Sigmoid colon (tissue), 7 donors: Measurements from ENCODE around the gene GGTLC2. TPM values are rescaled to one million over a fixed set of nuclear protein-coding genes. Genes with fewer than 3 reads are reported as not detected.

Source experiments
- DNase-seq: peaks from one replicate; pipeline ENCODE4 v3.0.0-alpha.2; 2019
- H3K27ac ChIP-seq, 4 donors: fragments of 200-600 bp; sonication (generic); one replicate each; pipeline ENCODE4 v1.5.1; 2016 to 2019; ENCODE audit warnings: mild to moderate bottlenecking in 1 of 4
- H3K27me3 ChIP-seq, 3 donors: fragments of 200-600 bp; sonication (generic); one replicate each; pipeline ENCODE4 v1.5.1; 2019; ENCODE audit warnings: mild to moderate bottlenecking in 1 of 3
- H3K36me3 ChIP-seq, 4 donors: fragments of 200-600 bp; sonication (generic); one replicate each; pipeline ENCODE4 v1.5.1; 2016 to 2019
- H3K4me1 ChIP-seq, 4 donors: fragments of 200-600 bp; sonication (generic); one replicate each; pipeline ENCODE4 v1.5.1; 2017 to 2019
- H3K4me3 ChIP-seq, 4 donors: fragments of 200-600 bp; sonication (generic); one replicate each; pipeline ENCODE4 v1.5.1; 2017 to 2019; ENCODE audit warnings: mild to moderate bottlenecking in 2 of 4, moderate library complexity in 1 of 4
- H3K9me3 ChIP-seq, 4 donors: fragments of 200-600 bp in 3 of 4; sonication (generic) in 3 of 4; one replicate each; pipeline versions ENCODE4 v1.5.1 to v1.6.1; 2013 to 2019
- CTCF ChIP-seq, 4 experiments: fragments of 450-650 bp in 3 of 4; fragments of 200-600 bp in 1 of 4; IDR thresholded peaks; one replicate each; pipeline ENCODE4 v1.5.1; 2016 to 2019; ENCODE audit warnings: antibody characterized with exemption in 4 of 4, mild to moderate bottlenecking in 3 of 4, moderate library complexity in 2 of 4
- EP300 ChIP-seq, 4 donors: sonication (generic); formaldehyde crosslinking; IDR thresholded peaks; one replicate each; pipeline ENCODE4 v1.6.1; 2017; ENCODE audit warnings: antibody characterized with exemption in 4 of 4
- POLR2A ChIP-seq, 2 donors: fragments of 450-650 bp; IDR thresholded peaks; one replicate each; pipeline ENCODE4 v1.6.1; 2016; ENCODE audit warnings: antibody characterized with exemption in 2 of 2, mild to moderate bottlenecking in 2 of 2, moderate library complexity in 2 of 2
- POLR2AphosphoS5 ChIP-seq, 4 donors: sonication (generic); formaldehyde crosslinking; IDR thresholded peaks; one replicate each; pipeline ENCODE4 v1.6.1; 2017; ENCODE audit warnings: antibody characterized with exemption in 4 of 4
- WGBS, 2 donors: extraction: QIAGEN DNeasy Blood & Tissue Kit; methylation state at CpG; one replicate each; pipeline ENCODE4 v1.1.7; 2013; 5-methylcytosine and 5-hydroxymethylcytosine counted together
- intact Hi-C: fragments of 100-400 bp; cut with DNase I; formaldehyde crosslinking; loops from one replicate; pipeline ENCODE4 v1.15.1; 2023
- polyA plus RNA-seq, 3 donors: library from polyadenylated mRNA; stranded (reverse); fragments of 200-250 nt; gene quantifications; one replicate each; pipeline ENCODE4 v1.2.3, GENCODE V29; 2013
- total RNA-seq, 4 donors: library from RNA; depleted of rRNA; stranded (reverse); fragments of >200 nt; gene quantifications; one replicate each; pipeline ENCODE4 v1.1.0, GENCODE V29; 2016
- donor health status: healthy with polysubstance abuse.
- donor health status: Bipolar disorder and iron deficiency.
- donor health status: healthy.

GGTLC2 gene
- total and polyA plus RNA-seq, 7 donors = not detected

- intact Hi-C loops = no loop called here
- 49 to 78% methylated on average over 4 of the region's 4 CpGs for WGBS, 2 donors
These were observed 25.8 kb downstream of the GGTLC2 start for GRCh38 chr22:22670076-22670795.

GRCh38 chr22:22671506-22671905 is 27.1 kb downstream of the GGTLC2 start:
- WGBS, 2 donors = 86% methylated on average over 1 of the region's 1 CpG
- TF ChIP-seq POLR2AphosphoS5 (IDR thresholded peaks at IDR 0.05) (no peak), POLR2A (IDR thresholded peaks at IDR 0.05) (no peak), CTCF (IDR thresholded peaks at IDR 0.05) (no peak), EP300 (IDR thresholded peaks at IDR 0.05) (no peak)
- Histone ChIP-seq H3K4me1 (no peaks in the 10 kb centered on the region), H3K36me3 (no peaks in the 10 kb centered on the region), H3K9me3 (no peaks in the 10 kb centered on the region), H3K27ac (no peak overlapping the region), H3K4me3 (no peak overlapping the region), H3K27me3 (no peaks in the 10 kb centered on the region)
- DNase-seq = no peak
- intact Hi-C loops = no loop called here

More at GRCh38 chr22:22670076-22670795, 25.8 kb downstream of the GGTLC2 start:
- TF ChIP-seq POLR2AphosphoS5 (IDR thresholded peaks at IDR 0.05) (no peak), POLR2A (IDR thresholded peaks at IDR 0.05) (no peak)
- no peaks in the 10 kb centered on the region for H3K4me1 ChIP-seq
- H3K27ac ChIP-seq = no peak overlapping the region
- DNase-seq = no peak
- H3K36me3 ChIP-seq = no peaks in the 10 kb centered on the region
- H3K9me3 ChIP-seq = no peaks in the 10 kb centered on the region
- H3K4me3 ChIP-seq = no peak overlapping the region
- H3K27me3 ChIP-seq = no peaks in the 10 kb centered on the region

GRCh38 chr22:22673099-22673498 is 28.7 kb downstream of the GGTLC2 start:
- 62 to 72% methylated on average over 3 of the region's 3 CpGs for WGBS, 2 donors
- Histone ChIP-seq H3K4me3 (no peak overlapping the region), H3K9me3 (no peaks in the 10 kb centered on the region), H3K27ac (no peak overlapping the region), H3K4me1 (no peaks in the 10 kb centered on the region), H3K36me3 (no peaks in the 10 kb centered on the region), H3K27me3 (no peaks in the 10 kb centered on the region)
- TF ChIP-seq POLR2AphosphoS5 (IDR thresholded peaks at IDR 0.05) (no peak), CTCF (IDR thresholded peaks at IDR 0.05) (no peak), EP300 (IDR thresholded peaks at IDR 0.05) (no peak), POLR2A (IDR thresholded peaks at IDR 0.05) (no peak)
- no peak for DNase-seq
- intact Hi-C loops = no loop called here

GRCh38 chr22:22673628-22674027 is 29.2 kb downstream of the GGTLC2 start:
- 86 to 91% methylated on average over 2 of the region's 2 CpGs for WGBS, 2 donors

GRCh38 chr22:22674467-22674866 is 30.1 kb downstream of the GGTLC2 start:
- no peak for TF ChIP-seq POLR2AphosphoS5 (IDR thresholded peaks at IDR 0.05)
- TF ChIP-seq POLR2A (IDR thresholded peaks at IDR 0.05) = no peak
- no peak for TF ChIP-seq CTCF (IDR thresholded peaks at IDR 0.05)
- TF ChIP-seq EP300 (IDR thresholded peaks at IDR 0.05) = no peak
- no peaks in the 10 kb centered on the region for H3K27me3 ChIP-seq
- no peaks in the 10 kb centered on the region for H3K36me3 ChIP-seq
- H3K27ac ChIP-seq = no peak overlapping the region
- no peak for DNase-seq
- H3K4me1 ChIP-seq = no peaks in the 10 kb centered on the region
- 84 to 92% methylated on average over 4 of the region's 4 CpGs for WGBS, 2 donors
- no peak overlapping the region for H3K4me3 ChIP-seq
- H3K9me3 ChIP-seq = no peaks in the 10 kb centered on the region
- intact Hi-C loops = no loop called here

More at GRCh38 chr22:22673628-22674027, 29.2 kb downstream of the GGTLC2 start:
- Histone ChIP-seq H3K36me3 (no peaks in the 10 kb centered on the region), H3K9me3 (no peaks in the 10 kb centered on the region), H3K4me3 (no peak overlapping the region), H3K27ac (no peak overlapping the region), H3K27me3 (no peaks in the 10 kb centered on the region), H3K4me1 (no peaks in the 10 kb centered on the region)
- no peak for DNase-seq
- TF ChIP-seq POLR2AphosphoS5 (IDR thresholded peaks at IDR 0.05) (no peak), EP300 (IDR thresholded peaks at IDR 0.05) (no peak), POLR2A (IDR thresholded peaks at IDR 0.05) (no peak), CTCF (IDR thresholded peaks at IDR 0.05) (no peak)
- intact Hi-C loops = no loop called here
